ENCODE results near the gene GABRA4.

GABRA4 gene

GRCh38 chr4:46993075-46994006 is at the start of gene GABRA4:
Gene GABRA4, minus strand, starts transcription at chr4:46993581. Its CDS starts 157 bp downstream, at chr4:46993424.
- FAIRE-seq (no peak), DNase-seq (ENCODE audit: insufficient read length, low spot score) (no peak)

GRCh38 chr4:47040828-47041227 is 47.4 kb upstream of the GABRA4 start:
- DNase-seq (ENCODE audit: insufficient read length, low spot score): no peak
- FAIRE-seq: no peak

- no peak for FAIRE-seq
- DNase-seq (ENCODE audit: insufficient read length, low spot score): no peak
Measured at GRCh38 chr4:47038263-47038662, 44.9 kb upstream of the GABRA4 start.

GRCh38 chr4:47032405-47033106 is 39.2 kb upstream of the GABRA4 start:
- FAIRE-seq (no peak), DNase-seq (ENCODE audit: insufficient read length, low spot score) (peak; percentile 35)

GRCh38 chr4:47031751-47032404 is 38.5 kb upstream of the GABRA4 start:
- DNase-seq (ENCODE audit: insufficient read length, low spot score): no peak

GRCh38 chr4:47031011-47031678 is 37.8 kb upstream of the GABRA4 start, which contains the start of gene GABRB1:
Gene GABRB1, plus strand, starts transcription at chr4:47031567.
- no peak for DNase-seq (ENCODE audit: insufficient read length, low spot score)
- FAIRE-seq: no peak

More at GRCh38 chr4:47031751-47032404, 38.5 kb upstream of the GABRA4 start:
- FAIRE-seq: no peak

- FAIRE-seq (no peak), DNase-seq (ENCODE audit: insufficient read length, low spot score) (no peak)
Measured at GRCh38 chr4:47017494-47017893, 24.1 kb upstream of the GABRA4 start.

- FAIRE-seq: no peak
- DNase-seq (ENCODE audit: insufficient read length, low spot score): no peak
Measured at GRCh38 chr4:47017081-47017480, 23.7 kb upstream of the GABRA4 start.

GRCh38 chr4:47013373-47013772 is 20.0 kb upstream of the GABRA4 start:
- FAIRE-seq: no peak
- DNase-seq (ENCODE audit: insufficient read length, low spot score): no peak

- no peak for FAIRE-seq
- DNase-seq (ENCODE audit: insufficient read length, low spot score): no peak
Measured at GRCh38 chr4:47012676-47013075, 19.3 kb upstream of the GABRA4 start.

GRCh38 chr4:47010912-47011446 is 17.6 kb upstream of the GABRA4 start:
- DNase-seq (ENCODE audit: insufficient read length, low spot score) (no peak), FAIRE-seq (peak; percentile 94)

- no peak for DNase-seq (ENCODE audit: insufficient read length, low spot score)
- FAIRE-seq: peak; percentile 80
Measured at GRCh38 chr4:47010347-47010911, 17.0 kb upstream of the GABRA4 start.

- no peak for DNase-seq (ENCODE audit: insufficient read length, low spot score)
Measured at GRCh38 chr4:47002580-47002979, 9.2 kb upstream of the GABRA4 start.

GRCh38 chr4:47000406-47000805 is 7.0 kb upstream of the GABRA4 start:
- FAIRE-seq: no peak

More at GRCh38 chr4:47002580-47002979, 9.2 kb upstream of the GABRA4 start:
- peak; percentile 44 for FAIRE-seq

GRCh38 chr4:46999566-46999965 is 6.2 kb upstream of the GABRA4 start:
- FAIRE-seq (no peak), DNase-seq (ENCODE audit: insufficient read length, low spot score) (no peak)

More at GRCh38 chr4:47000406-47000805, 7.0 kb upstream of the GABRA4 start:
- no peak for DNase-seq (ENCODE audit: insufficient read length, low spot score)

- DNase-seq (ENCODE audit: insufficient read length, low spot score) (no peak), FAIRE-seq (no peak)
Measured at GRCh38 chr4:46994007-46994405, 625 bp upstream of the GABRA4 start.

GRCh38 chr4:46992338-46992737 is 1.0 kb downstream of the GABRA4 start:
- no peak for FAIRE-seq
- DNase-seq (ENCODE audit: insufficient read length, low spot score): no peak

GRCh38 chr4:46986922-46987638 is 6.3 kb downstream of the GABRA4 start:
- FAIRE-seq (no peak), DNase-seq (ENCODE audit: insufficient read length, low spot score) (no peak)

GRCh38 chr4:46984781-46985180 is 8.6 kb downstream of the GABRA4 start:
- no peak for FAIRE-seq

More at GRCh38 chr4:46984781-46985180, 8.6 kb downstream of the GABRA4 start:
- DNase-seq (ENCODE audit: insufficient read length, low spot score): no peak
